C4-2B (cell line): ENCODE measurements around the gene SGO1.
A peak's percentile ranks its signal among the peaks of the same experiment; 100 is the strongest.
"Not testable (repeated sequence)": the region's sequence is repeated elsewhere in the genome, so short reads cannot be mapped to it uniquely, and the experiment has no call there.

ENCODE experiments used
- H3K27ac ChIP-seq: fragments of 450-650 bp; 2 replicates; pipeline ENCODE4 v1.5.1; 2017
- ZFX ChIP-seq: fragments of 450-650 bp; IDR thresholded peaks from 2 replicates; pipeline ENCODE4 v1.6.1; 2017
- TF ChIP-seq, protein P1 (sequence below): fragments of 450-650 bp; conservative IDR thresholded peaks from 2 replicates; pipeline ENCODE4 v1.5.1; 2017; ENCODE audit warnings: mild to moderate bottlenecking

Gene SGO1

DNA sequence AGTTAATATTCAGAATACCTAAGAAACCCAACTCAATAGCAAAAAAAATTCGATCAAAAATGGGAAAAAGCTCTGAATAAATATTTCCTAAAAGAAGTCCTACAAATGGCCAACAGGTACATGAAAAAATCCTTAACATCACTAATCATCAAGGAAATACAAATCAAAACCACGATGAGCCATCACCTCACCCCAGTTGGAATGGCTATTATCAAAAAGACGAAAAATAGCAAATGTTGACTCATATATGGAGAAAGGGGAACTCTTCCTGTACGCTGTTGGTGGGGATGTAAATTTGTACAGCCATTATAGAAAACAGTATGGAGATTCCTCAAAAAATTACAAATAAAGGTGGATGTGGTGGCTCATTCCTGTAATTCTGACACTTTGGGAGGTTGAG, 29.6 kb upstream of the SGO1 start:
- TF ChIP-seq, protein P1, sequence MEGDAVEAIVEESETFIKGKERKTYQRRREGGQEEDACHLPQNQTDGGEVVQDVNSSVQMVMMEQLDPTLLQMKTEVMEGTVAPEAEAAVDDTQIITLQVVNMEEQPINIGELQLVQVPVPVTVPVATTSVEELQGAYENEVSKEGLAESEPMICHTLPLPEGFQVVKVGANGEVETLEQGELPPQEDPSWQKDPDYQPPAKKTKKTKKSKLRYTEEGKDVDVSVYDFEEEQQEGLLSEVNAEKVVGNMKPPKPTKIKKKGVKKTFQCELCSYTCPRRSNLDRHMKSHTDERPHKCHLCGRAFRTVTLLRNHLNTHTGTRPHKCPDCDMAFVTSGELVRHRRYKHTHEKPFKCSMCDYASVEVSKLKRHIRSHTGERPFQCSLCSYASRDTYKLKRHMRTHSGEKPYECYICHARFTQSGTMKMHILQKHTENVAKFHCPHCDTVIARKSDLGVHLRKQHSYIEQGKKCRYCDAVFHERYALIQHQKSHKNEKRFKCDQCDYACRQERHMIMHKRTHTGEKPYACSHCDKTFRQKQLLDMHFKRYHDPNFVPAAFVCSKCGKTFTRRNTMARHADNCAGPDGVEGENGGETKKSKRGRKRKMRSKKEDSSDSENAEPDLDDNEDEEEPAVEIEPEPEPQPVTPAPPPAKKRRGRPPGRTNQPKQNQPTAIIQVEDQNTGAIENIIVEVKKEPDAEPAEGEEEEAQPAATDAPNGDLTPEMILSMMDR = no peak
- no peak for TF ChIP-seq ZFX

DNA sequence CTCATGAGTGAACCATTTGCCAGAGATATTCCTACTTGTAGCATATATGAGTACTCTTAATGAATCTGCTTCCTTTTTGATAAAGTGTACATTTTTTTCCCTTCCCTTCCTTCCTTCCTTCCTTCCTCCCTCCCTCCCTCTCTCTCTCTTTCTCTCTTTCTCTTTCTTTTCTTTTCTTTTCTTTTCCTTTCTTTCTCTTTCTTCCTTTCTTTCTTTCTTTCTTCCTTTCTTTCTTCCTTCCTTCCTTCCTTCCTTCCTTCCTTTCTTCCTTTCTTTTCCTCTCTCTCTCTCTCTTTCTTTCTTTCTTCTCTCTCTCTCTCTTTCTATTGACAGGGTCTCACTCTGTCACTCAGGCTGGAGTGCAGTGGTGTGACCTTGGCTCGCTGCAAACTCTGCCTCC, 27.5 kb upstream of the SGO1 start:
- H3K27ac ChIP-seq = not testable (repeated sequence)

More for the DNA sequence above, 29.6 kb upstream of the SGO1 start:
- no peak overlapping the region for H3K27ac ChIP-seq

DNA sequence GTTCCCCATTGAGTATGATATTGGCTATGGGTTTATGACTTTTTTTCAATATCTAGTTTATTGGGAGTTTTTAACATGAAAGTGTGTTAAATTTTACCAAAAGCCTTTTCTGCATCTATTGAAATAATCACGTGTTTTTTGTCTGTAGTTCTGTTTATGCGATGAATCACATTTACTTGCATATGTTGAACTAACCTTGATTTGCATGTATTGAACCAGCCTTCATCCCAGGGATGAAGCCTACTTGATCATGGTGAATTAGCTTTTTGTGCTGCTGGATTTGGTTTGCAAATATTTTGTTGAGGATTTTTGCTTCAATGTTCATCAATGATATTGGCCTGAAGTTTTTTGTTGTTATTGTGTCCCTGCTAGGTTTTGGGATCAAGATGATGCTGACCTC, 21.9 kb upstream of the SGO1 start:
- not testable (repeated sequence) for H3K27ac ChIP-seq

DNA sequence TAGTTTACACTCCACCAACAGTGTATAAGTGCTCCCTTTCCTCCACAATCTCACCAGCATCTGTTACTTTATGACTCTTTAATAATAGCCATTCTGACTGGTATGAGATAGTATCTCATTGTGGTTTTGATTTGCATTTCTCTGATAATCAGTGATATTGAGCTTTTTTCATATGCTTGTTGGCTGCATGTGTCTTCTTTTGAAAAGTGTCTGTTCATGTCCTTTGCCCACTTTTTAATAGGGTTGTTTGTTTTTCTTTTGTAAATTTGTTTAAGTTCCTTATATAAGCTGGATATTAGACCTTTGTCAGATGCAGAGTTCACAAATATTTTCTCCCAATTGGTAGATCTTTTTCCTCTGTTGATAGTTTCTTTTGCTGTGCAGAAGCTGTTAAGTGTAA, 19.9 kb upstream of the SGO1 start:
- not testable (repeated sequence) for H3K27ac ChIP-seq

DNA sequence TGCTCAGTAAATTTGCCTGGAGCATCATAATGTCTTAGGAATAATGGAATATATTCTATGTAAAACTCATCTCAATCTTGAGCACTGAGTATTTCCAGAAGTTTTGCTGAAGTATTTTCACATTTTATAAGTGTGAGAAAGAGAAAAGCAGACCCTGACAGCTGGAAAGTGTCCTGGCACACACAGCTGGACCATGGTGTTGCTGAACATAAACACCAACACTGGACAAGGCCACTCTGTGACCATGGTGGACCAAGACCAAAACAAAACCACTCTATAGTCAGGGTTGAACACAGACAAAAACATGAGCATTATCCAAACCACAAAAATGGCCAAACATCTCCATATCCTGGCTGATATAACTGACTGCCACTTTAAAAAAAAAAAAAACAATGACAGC, 15.1 kb upstream of the SGO1 start:
- H3K27ac ChIP-seq = no peak overlapping the region
- no peak for TF ChIP-seq ZFX
- TF ChIP-seq, protein P1 = no peak

DNA sequence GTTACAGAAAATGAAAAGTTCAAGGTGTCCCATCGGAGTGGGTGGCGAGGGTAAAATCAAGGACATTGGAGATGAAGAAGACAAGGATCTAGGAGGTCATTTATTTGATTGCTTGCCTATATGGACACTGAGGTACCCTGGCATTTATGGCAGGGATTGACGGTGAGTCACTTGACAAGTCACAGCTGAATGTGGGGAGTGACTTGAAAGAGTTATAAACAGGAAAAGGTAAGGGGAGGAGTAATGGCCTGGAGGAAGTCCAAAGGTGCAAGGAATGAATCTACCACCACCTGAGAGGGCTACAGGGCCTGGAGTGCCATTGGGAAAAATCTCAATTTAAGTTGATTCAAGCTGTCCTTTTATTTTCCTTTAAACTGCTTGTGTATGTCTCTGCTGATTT, 11.8 kb upstream of the SGO1 start:
- H3K27ac ChIP-seq = no peak overlapping the region
- TF ChIP-seq, protein P1 = no peak
- TF ChIP-seq ZFX = no peak

DNA sequence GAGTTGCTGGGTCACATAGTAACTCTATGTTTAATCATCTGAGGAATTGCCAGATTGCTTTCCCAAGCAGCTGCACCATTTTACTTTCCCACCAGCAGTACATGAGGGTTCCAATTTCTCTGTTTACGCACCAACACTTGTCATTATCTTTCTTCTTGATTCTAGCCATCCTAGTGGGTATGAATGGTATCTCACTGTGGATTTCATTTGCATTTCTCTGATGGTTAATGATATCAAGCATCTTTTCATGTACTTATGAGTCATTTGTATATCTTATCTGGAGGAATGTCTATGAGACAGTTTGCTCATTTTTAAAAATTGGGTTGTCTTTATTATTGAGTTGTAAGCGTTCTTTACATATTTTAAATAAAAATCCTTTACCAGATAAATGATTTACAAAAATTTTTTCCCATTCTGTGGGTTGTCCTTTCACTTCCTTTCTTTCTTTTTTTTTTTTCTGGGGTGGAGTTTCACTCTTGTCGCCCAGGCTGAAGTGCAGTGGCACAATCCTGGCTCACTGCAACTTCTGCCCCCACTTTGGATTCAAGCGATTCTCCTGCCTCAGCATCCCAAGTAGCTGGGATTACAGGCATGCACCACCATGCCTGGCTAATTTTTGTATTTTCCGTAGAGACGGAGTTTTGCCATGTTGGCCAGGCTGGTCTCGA, 8.9 kb upstream of the SGO1 start:
- H3K27ac ChIP-seq = no peak overlapping the region
- TF ChIP-seq ZFX = no peak
- TF ChIP-seq, protein P1 = no peak

DNA sequence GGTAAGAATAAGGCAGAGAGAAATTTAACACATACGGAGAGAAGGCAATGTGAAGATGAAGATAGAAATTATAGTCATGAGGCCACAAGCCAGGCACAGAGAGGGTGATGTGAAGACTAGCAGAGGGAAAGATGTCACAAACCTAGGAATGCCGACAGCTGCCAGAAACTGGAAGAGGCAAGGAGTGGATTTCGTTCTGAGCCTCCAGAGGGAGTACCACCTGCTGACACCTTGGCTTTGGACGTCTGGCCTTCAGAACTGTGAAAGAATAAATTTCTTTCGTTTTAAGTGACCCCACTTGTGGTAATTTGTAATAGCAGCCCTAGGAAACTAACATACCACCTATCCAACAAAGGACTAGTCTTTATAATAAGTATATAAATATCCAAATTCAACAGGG, 5.0 kb upstream of the SGO1 start:
- TF ChIP-seq ZFX = no peak
- TF ChIP-seq, protein P1 = 0 out of 2 replicates have a peak, but pooled peaks have one; percentile 8
- H3K27ac ChIP-seq = no peak overlapping the region

DNA sequence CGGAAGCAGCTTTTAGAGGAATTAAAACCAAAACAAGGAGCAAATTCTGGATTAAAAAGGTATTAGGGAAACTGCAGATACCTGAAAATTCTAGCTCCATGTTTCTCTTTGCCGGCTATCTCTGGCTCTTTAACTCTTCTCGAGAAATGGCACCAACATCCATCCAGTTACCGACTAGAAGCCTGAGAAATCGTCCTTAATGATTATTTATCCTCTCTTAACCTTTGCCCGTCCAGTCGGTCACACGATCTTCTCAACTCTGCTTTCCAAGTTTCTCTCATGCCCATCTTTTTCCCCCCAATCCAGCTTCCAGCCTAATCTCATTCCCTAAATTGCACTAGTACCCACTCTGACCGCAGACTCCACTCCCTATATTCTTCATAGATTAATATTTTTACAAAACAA, 596 bp upstream of the SGO1 start:
- H3K27ac ChIP-seq = peak overlapping the region; percentile 89
- TF ChIP-seq ZFX = no peak
- TF ChIP-seq, protein P1 = no peak
